Colonic mucosa (tissue), 4 donors: Measurements from ENCODE around the gene FOXP1. TPM values are rescaled to one million over a fixed set of nuclear protein-coding genes. Genes with fewer than 3 reads are reported as not detected.
"Not testable (repeated sequence)": the region's sequence is repeated elsewhere in the genome, so short reads cannot be mapped to it uniquely, and the experiment has no call there.

ENCODE experiments used
- DNase-seq: peaks from one replicate; pipeline ENCODE4 v3.0.0-alpha.2; 2020
- H3K27ac ChIP-seq: fragments of 200-600 bp; one replicate; pipeline ENCODE4 v1.8.0; 2021
- H3K27me3 ChIP-seq: fragments of 200-600 bp; one replicate; pipeline ENCODE4 v1.8.0; 2021
- H3K36me3 ChIP-seq: fragments of 200-600 bp; one replicate; pipeline ENCODE4 v1.8.0; 2021
- H3K4me1 ChIP-seq: fragments of 200-600 bp; one replicate; pipeline ENCODE4 v1.8.0; 2021; ENCODE audit warnings: mild to moderate bottlenecking
- H3K4me3 ChIP-seq: fragments of 200-600 bp; one replicate; pipeline ENCODE4 v1.8.0; 2021
- H3K9ac ChIP-seq, 2 donors: one replicate each; pipeline ENCODE4 v1.7.0; 2013; ENCODE audit warnings: control low read depth in 2 of 2, low read depth in 2 of 2, low read length in 2 of 2
- H3K9me3 ChIP-seq: fragments of 200-600 bp; one replicate; pipeline ENCODE4 v1.8.0; 2021
- intact Hi-C: fragments of 100-400 bp; cut with DNase I; formaldehyde crosslinking; loops from one replicate; pipeline ENCODE4 v1.14.1; 2022
- total RNA-seq, 2 donors: library from RNA; stranded (reverse); fragmentation: NEBNext Ultra II Directional in 1 of 2; extraction: Animal tissue kit (Norgen Biotek cat#: 25700) in 1 of 2; gene quantifications; one replicate each; pipeline ENCODE4 v1.2.1, GENCODE V29; 2021
- TF ChIP-seq, protein P1 (sequence below): fragments of 200-600 bp; IDR thresholded peaks from one replicate; pipeline ENCODE4 v1.8.0; 2022; ENCODE audit warnings: antibody characterized with exemption, mild to moderate bottlenecking
- donor health status: healthy.
- donor health status: DM: no; HTN: no; CAD: no.
- donor health status: DM: no; HTN: no; CAD: no.

Gene FOXP1
- total RNA-seq, 2 donors from 2014 or later, result 127 to 128 TPM

GRCh38 chr3:71532639-71533395, 50.7 kb downstream of the FOXP1 start:
- Histone ChIP-seq H3K4me3 (no peak overlapping the region), H3K27ac (peak overlapping the region; percentile 31), H3K9ac (no peak overlapping the region), H3K9me3 (no peaks in the 10 kb centered on the region), H3K4me1 (peaks cover 3% of the 10 kb centered on the region), H3K27me3 (no peaks in the 10 kb centered on the region), H3K36me3 (no peaks in the 10 kb centered on the region)
- TF ChIP-seq, protein P1, sequence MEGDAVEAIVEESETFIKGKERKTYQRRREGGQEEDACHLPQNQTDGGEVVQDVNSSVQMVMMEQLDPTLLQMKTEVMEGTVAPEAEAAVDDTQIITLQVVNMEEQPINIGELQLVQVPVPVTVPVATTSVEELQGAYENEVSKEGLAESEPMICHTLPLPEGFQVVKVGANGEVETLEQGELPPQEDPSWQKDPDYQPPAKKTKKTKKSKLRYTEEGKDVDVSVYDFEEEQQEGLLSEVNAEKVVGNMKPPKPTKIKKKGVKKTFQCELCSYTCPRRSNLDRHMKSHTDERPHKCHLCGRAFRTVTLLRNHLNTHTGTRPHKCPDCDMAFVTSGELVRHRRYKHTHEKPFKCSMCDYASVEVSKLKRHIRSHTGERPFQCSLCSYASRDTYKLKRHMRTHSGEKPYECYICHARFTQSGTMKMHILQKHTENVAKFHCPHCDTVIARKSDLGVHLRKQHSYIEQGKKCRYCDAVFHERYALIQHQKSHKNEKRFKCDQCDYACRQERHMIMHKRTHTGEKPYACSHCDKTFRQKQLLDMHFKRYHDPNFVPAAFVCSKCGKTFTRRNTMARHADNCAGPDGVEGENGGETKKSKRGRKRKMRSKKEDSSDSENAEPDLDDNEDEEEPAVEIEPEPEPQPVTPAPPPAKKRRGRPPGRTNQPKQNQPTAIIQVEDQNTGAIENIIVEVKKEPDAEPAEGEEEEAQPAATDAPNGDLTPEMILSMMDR, result no peak
- peak; percentile 44 for DNase-seq
- intact Hi-C loops, result no loop called here

DNA sequence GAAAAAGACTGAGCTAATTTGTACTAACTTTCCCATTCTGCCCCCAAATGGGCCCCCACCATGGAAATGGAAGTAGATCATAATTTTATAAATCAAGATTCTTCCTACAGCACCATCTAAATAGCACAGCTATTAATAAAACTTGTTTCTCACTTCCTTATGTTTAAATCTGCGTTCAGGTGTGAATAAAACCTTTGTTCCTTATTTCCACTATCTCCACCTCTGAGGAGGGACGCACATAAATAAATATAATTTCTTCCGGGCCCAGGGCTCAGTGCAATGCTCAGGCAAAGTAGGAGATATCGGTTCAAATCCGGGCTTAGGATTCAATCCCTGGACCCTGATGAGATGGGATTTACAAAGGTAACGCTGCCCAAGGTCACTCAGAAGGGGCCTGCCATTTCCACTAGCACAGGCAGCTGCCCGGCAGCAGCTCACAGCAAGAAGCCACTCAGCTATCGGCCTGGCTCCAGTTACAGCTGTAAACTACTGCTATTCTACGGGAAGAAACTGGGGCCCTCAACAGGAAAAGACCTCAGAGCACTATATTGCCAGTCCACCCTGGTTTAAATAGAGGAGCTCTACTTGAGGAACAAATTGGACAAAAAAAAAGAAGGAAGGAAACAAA, 52.5 kb downstream of the FOXP1 start:
- peak; percentile 37 for DNase-seq
- Histone ChIP-seq H3K9ac (peak overlapping the region in 1 of 2 donors; percentile 2), H3K27ac (peak overlapping the region; percentile 13), H3K27me3 (no peaks in the 10 kb centered on the region), H3K9me3 (no peaks in the 10 kb centered on the region), H3K36me3 (no peaks in the 10 kb centered on the region), H3K4me1 (peaks cover 3% of the 10 kb centered on the region), H3K4me3 (no peak overlapping the region)
- intact Hi-C loops, result no loop called here
- TF ChIP-seq, protein P1, result no peak

DNA sequence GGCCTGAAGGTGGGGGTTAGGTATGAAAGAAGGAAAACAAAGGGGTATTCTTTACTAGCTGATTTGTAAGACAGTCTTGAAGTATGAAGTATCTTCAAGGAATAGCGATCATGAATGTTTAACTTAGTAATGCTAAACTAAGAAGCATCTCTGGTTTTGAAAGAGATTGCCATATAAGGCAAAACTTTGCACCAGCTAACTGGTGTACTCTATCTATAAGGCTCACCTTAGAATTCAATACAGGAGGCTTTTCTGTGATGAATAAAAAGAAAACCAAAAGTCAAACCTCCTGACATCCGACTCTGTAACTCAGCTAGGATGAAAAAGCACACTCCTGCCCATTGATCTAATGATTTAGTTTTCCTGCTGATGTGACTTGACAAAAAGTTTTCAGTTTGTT, 54.7 kb downstream of the FOXP1 start:
- Histone ChIP-seq H3K4me3 (no peak overlapping the region), H3K4me1 (peaks cover 3% of the 10 kb centered on the region), H3K36me3 (no peaks in the 10 kb centered on the region), H3K9me3 (no peaks in the 10 kb centered on the region), H3K9ac (no peak overlapping the region), H3K27ac (no peak overlapping the region), H3K27me3 (no peaks in the 10 kb centered on the region)
- TF ChIP-seq, protein P1, result no peak
- intact Hi-C loops, result no loop called here
- DNase-seq, result no peak

DNA sequence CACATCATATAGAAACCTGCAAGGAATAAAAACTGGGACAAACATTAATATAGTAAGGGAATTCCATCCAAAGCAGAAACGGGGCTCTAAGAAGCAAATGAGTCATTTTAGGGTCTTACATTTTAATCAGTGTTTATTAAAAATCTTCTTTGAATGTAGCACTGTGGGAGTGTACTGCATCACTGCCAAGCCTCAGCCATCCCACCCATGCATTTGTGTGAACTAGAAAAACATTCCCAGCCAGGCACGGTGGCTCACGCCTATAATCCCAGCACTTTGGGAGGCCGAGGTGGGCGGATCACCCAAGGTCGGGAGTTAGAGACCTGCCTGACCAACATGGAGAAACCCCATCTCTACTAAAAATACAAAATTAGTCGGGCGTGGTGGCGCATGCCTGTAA, 57.1 kb downstream of the FOXP1 start:
- H3K4me1 ChIP-seq, H3K36me3 ChIP-seq, H3K27me3 ChIP-seq, H3K27ac ChIP-seq, H3K4me3 ChIP-seq, intact Hi-C loops, H3K9me3 ChIP-seq, DNase-seq, H3K9ac ChIP-seq: not testable (repeated sequence)

DNA sequence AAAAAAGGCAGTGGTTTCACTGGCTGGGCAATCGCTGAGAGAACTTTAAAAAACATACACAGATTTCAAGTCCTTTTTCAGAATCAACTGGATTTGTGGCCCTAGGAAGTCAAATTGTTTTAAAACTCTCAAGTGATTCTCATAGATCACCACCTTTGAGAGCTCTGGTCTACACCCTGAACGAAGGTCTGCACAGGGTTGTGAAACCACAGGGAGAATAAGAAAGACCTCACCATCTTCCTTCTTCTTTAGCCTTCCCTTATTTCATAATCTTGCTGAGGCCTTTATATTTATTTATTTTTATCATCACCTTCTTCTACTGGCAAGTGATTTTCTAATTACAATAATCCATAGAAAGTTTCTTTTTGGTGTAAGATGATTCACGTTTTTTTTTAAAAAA, 58.1 kb downstream of the FOXP1 start:
- intact Hi-C loops, result no loop called here
- TF ChIP-seq, protein P1, result no peak
- Histone ChIP-seq H3K27ac (no peak overlapping the region), H3K9ac (no peak overlapping the region), H3K9me3 (no peaks in the 10 kb centered on the region), H3K4me3 (no peak overlapping the region), H3K36me3 (no peaks in the 10 kb centered on the region), H3K4me1 (no peaks in the 10 kb centered on the region), H3K27me3 (no peaks in the 10 kb centered on the region)
- DNase-seq, result no peak

DNA sequence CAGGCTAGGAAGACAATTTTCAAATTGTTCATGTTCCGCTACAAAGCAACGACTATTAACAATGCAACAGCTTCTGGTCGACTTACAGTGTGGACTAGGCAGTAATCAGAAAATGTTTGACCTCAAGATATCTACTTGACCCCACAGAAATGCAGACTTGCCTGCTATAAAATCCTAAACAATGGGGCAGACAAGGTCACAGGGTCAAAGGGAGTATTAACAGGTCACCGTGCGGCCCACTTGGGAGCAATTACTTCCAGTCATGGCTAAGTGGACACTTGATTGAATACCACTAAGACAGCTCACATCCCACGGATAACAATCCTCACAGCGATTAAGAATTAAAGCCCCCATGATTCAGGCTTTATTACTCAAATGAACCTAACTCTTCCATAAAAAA, 58.9 kb downstream of the FOXP1 start:
- H3K36me3 ChIP-seq, result no peaks in the 10 kb centered on the region
- no peak overlapping the region for H3K27ac ChIP-seq
- no peaks in the 10 kb centered on the region for H3K27me3 ChIP-seq
- no peak overlapping the region for H3K4me3 ChIP-seq
- H3K9ac ChIP-seq, result no peak overlapping the region
- no peaks in the 10 kb centered on the region for H3K9me3 ChIP-seq
- H3K4me1 ChIP-seq, result no peaks in the 10 kb centered on the region
- DNase-seq, result no peak
- intact Hi-C loops, result no loop called here
- TF ChIP-seq, protein P1, result no peak
